CD1c-positive myeloid dendritic cell (primary cell): ENCODE measurements around the gene L3MBTL2.
"Not testable (repeated sequence)": the region's sequence is repeated elsewhere in the genome, so short reads cannot be mapped to it uniquely, and the experiment has no call there.

Source experiments
- DNase-seq: peaks from one replicate; pipeline ENCODE4 v3.0.0-alpha.2; 2016; ENCODE audit errors: extremely low spot score

L3MBTL2 gene

GRCh38 chr22:41241133-41241676 is 36.1 kb downstream of the L3MBTL2 start:
- no peak for DNase-seq

- no peak for DNase-seq
Measured at GRCh38 chr22:41242396-41243117, 37.4 kb downstream of the L3MBTL2 start.

GRCh38 chr22:41243361-41243760 is 38.2 kb downstream of the L3MBTL2 start:
- no peak for DNase-seq

GRCh38 chr22:41245917-41246499 is 40.9 kb downstream of the L3MBTL2 start:
- no peak for DNase-seq

GRCh38 chr22:41247703-41248102 is 42.6 kb downstream of the L3MBTL2 start:
- no peak for DNase-seq

GRCh38 chr22:41248314-41248713 is 43.2 kb downstream of the L3MBTL2 start:
- DNase-seq = no peak

- no peak for DNase-seq
Measured at GRCh38 chr22:41248758-41249157, 43.6 kb downstream of the L3MBTL2 start.

GRCh38 chr22:41249442-41249841 is 44.3 kb downstream of the L3MBTL2 start:
- no peak for DNase-seq

- no peak for DNase-seq
Measured at GRCh38 chr22:41250127-41250526, 45.0 kb downstream of the L3MBTL2 start.

- DNase-seq = no peak
Measured at GRCh38 chr22:41252365-41252764, 47.3 kb downstream of the L3MBTL2 start.

- no peak for DNase-seq
Measured at GRCh38 chr22:41254230-41254629, 49.1 kb downstream of the L3MBTL2 start.

- no peak for DNase-seq
Measured at GRCh38 chr22:41256254-41257253, 51.4 kb downstream of the L3MBTL2 start.

GRCh38 chr22:41257696-41258095 is 52.6 kb downstream of the L3MBTL2 start:
- DNase-seq = no peak

- DNase-seq = not testable (repeated sequence)
Measured at GRCh38 chr22:41259756-41260155, 54.6 kb downstream of the L3MBTL2 start.

- no peak for DNase-seq
Measured at GRCh38 chr22:41260871-41261270, 55.8 kb downstream of the L3MBTL2 start.

- no peak for DNase-seq
Measured at GRCh38 chr22:41261541-41262249, 56.6 kb downstream of the L3MBTL2 start.

- DNase-seq = no peak
Measured at GRCh38 chr22:41262250-41262765, 57.2 kb downstream of the L3MBTL2 start.

GRCh38 chr22:41263704-41264103 is 58.6 kb downstream of the L3MBTL2 start:
- no peak for DNase-seq

- no peak for DNase-seq
Measured at GRCh38 chr22:41264408-41264941, 59.4 kb downstream of the L3MBTL2 start.

- no peak for DNase-seq
Measured at GRCh38 chr22:41267958-41268357, 62.8 kb downstream of the L3MBTL2 start.

GRCh38 chr22:41271787-41272186 is 66.7 kb downstream of the L3MBTL2 start:
- no peak for DNase-seq
